HG03565 (cell line): Measurements from ENCODE around the gene LYZ.
A peak's percentile ranks its signal among the peaks of the same experiment; 100 is the strongest.

Experiments used
- ATAC-seq: cut with Tn5 transposase; IDR thresholded peaks from one replicate; pipeline ENCODE4 v1.9.1; 2021; ENCODE audit warnings: mild to moderate bottlenecking, moderate library complexity; ENCODE audit not compliant: unreplicated experiment

Gene LYZ

DNA sequence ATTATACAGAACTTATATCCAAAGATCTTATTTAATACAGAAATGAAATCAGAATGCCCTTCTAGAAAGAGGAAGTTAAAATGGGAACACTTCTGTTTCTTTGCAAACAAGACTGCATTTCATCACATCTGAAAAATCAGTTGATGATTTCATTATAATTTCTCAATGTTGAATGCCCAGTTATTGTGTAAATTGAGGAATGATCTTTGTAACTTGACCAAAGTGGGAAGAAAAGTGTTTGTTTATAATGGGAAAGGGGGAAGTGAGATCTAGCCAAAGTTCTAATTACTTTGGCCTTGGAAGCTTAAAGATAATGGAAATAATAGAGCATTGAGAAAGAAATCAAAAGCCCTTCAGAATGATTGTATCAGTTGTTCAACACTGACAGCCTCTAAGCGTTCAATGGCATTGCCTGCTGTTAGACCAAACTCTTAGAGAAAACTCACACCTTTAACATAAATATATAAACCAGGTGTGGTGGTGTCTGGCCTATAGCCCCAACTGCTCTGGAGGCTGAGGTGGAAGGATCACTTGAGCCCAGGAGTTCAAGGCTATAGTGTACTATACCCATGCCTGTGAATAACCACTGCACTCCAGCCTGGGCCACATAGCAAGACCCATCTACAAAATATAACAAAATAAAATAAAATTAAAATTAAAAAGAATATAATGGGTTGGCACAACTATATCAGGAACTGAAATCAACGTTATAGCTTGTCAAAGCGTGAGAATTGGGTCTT, 9.9 kb upstream of the LYZ start:
- no peak for ATAC-seq

DNA sequence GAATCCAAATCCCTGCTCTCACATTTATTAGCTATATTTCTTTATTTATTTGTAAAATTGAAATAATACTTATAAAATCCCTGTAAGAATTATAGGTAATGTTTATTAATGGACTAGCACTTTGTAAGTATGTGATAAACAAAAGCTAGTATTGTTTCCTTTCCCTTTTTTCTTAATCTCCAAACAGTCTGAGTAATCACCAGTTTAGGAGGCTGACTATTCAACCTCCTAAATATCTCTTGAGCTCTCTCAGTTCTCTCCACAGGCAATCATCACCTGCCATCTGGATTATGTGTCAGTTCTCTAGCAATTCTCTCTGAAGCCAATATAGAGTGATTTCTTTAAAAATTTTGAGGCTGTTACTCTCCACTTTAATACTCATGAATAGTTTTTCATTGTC, 9.2 kb upstream of the LYZ start:
- ATAC-seq, result no peak

DNA sequence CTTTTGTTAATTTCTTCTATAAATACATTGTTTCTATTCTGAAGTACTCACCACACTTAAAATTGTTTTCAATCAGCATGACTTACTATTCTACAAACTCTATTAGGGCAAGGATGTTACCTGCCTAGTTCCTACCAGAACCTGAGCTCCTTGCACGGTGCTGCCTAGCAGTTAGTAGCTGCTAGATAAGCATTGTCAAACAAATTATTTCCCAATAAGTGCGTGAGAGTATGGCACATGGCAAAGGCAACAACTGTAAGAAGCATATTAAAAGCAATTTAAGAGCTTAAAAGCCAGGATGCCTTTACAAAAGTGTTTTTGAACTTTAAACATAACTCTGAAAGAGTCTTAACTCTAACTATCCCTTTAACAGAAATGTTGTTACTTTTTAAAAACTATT, 8.2 kb upstream of the LYZ start:
- ATAC-seq, result no peak

DNA sequence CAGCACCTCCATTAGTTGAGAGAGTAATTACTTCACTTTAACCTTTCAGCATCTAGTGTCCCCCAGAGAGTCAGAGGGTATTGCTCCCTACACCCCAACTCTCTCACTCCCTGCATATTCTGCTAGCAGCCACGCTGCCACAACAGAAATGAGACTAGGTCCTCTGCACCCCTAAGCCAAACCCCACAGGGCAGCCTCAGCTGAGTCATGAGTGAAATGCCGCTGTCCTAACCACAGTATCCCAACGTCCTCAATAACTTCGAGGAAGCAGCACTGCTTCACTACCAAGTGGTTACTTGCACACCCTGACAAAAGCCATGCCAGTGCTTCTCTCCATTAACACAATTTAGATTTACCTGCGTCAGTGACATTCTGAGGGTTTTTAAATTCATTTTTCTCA, 6.9 kb upstream of the LYZ start:
- no peak for ATAC-seq

DNA sequence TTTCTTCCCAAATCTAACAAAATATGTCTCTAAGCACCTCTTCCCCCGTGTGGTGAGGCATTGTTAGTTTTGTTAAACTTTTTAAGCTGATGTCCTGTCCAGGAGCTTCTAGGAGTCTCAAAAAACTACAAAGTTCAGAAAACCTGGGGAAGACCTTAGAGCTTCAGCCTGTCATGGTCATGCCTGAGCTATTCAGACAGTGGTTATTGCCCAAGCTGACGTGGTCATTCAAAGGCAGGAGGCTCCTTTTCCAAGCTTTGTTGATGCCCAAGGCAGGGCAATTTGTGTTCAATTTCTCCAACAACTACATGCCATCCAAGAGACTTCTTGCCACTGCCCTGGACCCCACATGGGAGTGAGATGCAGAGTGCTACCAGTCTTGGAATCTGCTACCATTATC, 5.8 kb upstream of the LYZ start:
- no peak for ATAC-seq

DNA sequence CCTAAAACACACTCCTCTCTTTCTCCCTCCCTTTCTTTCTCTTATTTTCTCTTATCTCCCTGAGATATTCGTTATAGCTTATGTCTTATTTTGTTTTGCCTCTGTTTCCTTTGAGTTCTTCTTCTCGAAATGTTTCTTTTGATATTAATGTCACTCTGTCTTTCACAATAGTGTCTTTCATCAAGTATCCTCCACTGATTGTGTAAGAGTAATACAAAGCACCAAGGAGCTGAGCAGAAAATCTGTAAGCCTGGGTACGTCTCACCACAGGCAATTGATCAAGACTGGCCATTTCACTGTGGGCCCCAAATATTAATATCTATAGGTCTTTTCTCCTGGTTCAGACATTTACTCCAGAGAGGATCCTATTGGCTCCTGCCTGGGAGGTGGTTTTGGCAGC, 4.8 kb upstream of the LYZ start:
- no peak for ATAC-seq

DNA sequence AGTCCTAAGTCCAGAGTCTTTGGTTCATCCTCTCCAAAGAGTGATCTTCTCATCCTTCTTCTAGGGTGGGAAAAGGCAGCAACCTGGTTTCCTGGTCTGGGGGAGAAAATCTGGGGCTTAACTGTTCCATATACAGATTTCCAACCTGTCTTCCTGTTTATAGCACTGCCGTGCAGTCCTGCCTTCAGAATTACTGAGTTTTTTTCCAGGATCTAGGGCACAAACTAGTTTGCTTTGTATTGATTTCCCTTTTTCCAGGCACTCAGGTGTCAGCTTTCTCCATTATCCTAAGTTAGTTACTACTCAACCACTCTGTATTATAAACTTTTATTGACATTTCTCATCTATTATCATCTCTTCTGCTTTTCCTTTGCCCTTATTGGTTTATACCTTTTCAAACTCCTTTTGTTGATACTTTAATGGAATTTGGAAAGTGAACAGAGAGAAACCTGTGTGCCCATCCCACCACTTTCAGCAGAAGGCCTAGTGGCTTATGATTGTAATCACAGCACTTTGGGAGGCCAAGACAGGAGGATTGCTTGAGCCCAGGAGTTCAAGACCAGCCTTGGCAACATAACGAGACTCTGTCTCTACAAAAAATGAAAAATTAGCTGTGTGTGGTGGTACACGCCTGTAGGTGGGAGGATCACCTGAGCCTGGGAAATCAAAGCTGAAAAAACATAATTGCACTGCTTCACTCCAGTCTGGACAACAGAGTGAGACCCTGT, 4.1 kb upstream of the LYZ start:
- ATAC-seq, result no peak

DNA sequence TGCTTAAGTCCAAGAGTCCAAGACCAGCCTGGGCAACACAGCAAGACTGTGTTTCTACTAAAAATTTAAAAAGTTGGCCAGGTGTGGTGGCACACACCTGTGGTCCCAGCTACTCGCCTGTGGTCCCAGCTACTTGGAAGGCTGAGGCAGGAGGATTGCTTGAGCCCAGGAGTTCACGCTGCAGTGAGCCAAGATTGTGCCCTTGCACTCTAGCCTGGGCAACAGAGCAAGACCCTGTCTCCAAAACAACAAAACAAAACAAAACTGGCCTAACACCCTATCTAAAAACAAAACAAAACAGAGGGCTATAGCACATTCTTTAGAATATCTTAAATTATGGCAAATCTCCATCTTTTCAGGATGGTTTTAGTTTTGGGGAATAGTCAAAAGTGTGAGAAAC, 3.1 kb upstream of the LYZ start:
- ATAC-seq, result no peak

DNA sequence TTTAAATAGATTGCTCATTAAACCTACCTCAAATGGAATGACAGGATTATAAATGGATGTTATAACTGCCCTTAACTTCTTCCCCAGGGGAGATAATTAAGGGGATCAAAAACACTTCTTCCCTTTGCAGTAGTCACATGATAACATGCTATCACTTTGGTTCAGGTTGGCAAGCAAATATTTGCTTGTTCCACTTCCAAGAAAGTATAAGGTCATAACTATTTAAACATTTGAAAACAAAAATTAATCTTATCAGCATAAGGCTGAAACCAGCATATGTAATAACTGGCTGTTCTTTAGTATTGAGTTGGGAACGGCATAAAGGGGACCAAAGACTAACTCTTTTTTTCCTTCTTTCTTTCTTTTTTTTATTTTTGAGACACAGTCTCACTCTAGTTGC, 2.4 kb upstream of the LYZ start:
- no peak for ATAC-seq

DNA sequence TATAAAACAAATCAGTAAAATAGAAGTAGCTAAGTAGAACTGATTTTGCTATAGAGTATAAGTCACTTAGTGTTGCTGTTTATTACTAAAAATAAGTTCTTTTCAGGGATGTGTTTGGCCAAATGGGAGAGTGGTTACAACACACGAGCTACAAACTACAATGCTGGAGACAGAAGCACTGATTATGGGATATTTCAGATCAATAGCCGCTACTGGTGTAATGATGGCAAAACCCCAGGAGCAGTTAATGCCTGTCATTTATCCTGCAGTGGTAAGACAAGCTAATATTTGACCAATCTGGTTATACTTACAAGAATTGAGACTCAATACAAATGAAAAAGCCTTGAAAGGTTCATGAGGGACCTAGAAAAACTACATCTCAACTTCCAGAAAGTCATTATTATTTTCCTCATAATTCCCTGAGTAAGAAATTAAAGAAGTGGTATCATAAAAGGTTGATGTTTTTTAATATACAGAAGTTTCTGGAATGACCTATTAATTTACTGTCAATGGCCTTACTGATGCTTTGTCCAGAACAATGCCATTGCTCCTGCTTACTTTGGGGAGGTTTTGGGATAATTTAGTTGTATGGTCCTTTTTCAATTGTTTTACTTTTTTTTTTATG, 1.9 kb downstream of the LYZ start:
- ATAC-seq, result no peak

DNA sequence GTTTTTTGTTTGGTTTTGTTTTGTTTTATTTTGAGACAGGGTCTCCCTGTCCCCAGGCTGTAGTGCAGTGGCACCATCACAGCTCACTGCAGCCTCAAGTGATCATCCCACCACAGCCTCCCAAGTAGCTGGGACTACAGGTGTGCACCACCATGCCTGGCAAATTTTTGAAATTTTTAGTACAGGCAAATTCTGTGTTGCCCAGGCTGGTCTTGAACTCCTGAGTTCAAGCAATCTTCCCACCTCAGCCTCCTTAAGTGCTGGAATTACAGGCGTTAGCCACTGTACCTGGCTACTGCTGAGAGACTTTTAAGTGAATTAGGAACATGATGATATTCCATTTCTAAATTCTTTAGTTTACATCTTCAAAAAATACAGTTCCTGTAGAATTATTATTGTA, 2.6 kb downstream of the LYZ start:
- ATAC-seq, result no peak

DNA sequence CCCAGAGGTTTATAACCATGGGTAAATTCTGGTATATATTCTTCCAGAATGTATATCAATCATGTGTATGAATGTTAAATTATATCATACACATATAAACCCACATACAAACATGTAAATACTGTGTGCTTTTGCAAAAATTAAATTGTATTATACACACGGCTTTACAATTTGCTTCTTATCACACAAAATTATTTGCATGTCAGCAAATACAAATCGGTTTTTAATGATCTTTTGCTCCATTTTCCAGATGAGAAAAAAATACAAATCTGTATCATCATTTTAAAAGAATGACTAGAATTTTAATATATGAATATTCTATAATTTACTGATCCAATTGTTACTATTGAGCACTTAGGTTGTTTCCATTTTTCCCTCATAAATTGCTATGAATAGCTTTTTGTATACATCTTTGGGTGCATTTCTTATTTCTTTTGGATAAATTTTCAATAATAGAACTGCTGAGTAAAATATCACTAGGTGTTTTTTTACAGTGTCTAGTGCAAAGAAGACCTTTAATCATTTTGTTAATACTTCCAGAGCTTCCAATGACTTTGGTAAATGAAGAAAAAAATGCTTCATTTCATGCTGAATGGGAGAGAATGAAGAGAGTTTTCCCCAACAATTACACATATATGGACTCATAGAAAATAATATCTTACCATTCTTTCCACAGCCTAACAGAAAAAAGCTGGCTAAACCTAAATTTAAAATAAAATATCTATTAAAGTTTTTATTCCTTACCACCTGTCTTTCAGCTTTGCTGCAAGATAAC, 3.5 kb downstream of the LYZ start:
- ATAC-seq, result no peak

DNA sequence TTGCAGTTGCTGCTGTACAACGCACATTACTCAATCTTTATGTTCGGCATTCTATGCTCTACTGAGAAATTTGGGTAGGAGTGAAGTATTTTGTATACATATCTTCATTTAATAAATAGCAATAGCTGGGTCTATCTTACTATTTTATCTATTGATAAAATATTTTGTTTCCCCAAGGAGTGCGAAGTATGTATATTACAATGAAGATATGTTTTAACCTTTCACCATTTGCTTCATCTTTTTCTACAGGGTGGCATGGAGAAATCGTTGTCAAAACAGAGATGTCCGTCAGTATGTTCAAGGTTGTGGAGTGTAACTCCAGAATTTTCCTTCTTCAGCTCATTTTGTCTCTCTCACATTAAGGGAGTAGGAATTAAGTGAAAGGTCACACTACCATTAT, 4.7 kb downstream of the LYZ start:
- no peak for ATAC-seq

DNA sequence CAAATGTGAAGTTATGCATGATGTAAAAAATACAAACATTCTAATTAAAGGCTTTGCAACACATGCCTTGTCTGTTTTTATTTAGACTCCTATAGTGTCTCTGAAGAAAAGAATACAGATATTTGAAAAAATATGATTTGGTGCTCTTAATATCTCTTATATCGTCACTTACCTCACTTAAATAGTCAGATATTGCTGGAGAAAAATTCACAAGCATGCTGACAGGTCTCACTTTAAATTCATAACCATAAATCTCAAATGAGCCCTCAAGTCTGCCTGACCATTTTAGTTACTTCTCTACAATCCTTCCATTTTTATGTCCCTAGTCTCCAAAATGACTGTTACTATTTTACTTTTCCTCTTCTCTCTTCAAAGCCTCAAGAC, 6.0 kb downstream of the LYZ start:
- no peak for ATAC-seq

DNA sequence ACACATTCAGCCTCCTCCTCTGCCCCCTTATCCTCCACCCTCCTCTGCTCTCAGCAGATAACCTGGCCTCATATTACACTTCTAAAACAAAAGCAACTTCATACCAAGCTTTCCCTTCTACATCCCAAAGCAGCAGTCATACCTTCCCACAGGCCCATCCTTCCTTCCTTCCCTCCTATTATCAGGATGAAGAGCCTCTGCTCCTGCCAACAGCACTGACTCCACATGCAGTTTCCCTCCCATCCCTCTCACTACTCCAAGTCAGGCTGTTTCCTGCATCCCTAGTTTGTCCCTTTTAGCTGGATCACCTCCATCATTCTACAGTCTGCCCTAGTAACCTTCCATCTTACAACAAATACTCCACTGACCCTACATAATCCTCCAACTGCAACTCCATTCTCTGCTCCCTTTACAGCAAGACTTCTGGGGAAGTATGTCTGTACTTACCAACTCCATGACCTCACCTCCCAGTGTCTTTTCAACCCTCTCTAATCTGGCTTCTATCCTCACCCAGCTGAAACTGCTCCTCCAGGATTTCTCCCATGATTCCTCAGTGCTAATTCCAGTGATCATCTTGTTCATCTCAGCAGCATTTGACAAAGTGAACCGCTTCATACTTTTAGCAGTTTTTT, 6.5 kb downstream of the LYZ start:
- no peak for ATAC-seq

DNA sequence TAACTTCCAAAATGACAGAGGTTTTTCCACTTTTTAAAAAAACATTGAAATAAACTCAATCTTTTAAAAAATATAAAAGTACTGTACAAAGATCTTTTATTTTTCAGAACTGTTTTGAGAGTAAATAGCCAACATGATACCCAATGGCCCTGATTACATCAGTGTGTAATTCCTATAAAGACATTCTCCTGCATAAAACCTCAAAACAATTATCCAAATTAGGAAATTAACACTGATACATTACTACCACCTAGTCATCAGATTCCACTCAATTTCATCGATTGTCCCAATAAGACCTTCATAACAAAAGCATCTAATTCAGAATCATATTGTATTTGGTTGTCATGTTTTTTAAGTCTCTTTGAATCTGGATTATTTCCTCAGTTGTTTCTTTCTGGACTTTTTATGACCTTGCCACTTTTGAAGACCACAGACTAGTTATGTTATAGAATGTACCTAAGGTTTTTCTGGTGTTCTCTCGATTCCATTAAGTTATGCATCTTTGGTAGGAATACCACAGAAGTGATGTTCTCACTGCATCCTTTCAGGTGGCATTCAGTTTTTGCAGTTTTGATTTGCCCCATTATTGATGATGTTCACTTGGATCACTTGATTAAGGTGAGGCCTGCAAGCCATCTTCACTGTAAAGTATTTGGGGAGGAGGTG, 7.3 kb downstream of the LYZ start:
- no peak for ATAC-seq

DNA sequence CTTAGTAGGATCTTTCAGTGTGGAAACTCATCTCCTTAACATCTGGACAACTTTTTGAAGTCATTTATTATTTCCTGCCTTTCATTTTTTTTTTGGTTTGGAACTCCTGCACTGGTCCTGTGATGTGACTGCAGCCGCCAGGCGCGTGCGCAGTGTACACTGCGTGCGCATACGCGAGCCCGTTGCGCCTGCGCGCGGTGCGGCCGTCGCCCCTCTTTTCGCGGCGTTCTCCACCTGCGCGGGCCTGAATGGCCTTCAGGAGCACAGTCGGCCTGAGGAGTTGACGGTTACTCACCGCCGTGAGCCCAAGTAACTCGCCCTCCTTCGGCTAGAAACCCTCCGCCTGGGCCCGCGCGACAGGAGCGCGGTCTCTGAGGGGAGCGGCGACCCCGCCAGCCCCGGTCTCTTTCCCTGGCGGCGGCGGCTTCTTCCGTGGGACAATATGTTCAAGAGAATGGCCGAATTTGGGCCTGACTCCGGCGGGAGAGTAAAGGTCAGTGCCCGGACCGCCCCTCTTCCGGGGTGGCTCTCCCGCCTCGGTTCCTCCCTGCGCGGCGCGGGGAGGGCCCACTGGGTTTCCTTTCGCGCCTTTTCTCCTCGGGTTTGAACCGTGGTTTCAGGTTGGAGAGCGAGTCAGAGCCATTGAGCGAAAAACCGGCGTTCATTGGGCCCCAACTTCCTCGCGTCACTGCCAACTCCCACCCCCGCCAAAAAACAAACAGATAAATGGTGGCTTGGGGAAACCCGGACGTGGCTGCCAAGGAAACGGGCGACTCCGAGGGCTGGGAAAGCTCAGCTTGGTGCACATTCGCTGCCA, 11.6 kb downstream of the LYZ start, which contains the start of gene YEATS4:
Gene YEATS4, plus strand, starts transcription at position 213 of the 817 bp plus-strand sequence. Its CDS starts 230 bp downstream, at position 443.
- peak; percentile 76 for ATAC-seq

DNA sequence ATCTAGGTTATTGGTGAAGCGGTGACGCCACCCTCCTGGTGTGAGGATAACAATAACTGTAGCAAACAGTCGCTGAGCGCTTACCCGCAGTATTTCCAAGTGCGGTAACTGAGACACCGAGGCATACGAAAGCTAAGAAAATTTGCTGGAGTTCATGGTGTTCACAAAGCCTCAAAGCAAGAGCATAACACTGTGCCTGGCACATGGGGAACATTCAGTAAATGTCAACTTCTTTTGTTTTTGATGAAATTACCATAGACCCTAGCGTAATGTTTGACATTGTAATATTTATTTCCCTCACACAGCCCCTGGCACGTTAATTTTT, 12.1 kb downstream of the LYZ start:
- ATAC-seq, result no peak

DNA sequence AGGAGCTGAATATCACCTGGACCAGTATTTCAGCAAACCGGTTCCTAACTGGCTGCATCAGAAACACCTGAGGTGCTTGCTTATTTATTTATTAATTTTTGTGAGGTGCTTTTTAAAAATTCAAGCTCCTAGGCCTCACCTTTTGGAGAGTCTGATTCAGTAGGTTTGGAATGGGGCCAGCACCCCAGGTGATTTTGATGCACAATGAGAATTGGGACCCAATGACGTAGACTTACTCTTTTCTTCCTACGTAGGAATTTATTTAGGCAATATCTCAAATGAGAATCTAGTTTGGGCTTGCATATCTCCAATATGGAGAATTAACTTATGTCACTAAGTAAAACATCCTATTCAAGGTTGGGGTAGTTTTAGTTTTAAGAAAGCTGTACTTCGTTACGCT, 18.6 kb downstream of the LYZ start:
- ATAC-seq, result no peak

DNA sequence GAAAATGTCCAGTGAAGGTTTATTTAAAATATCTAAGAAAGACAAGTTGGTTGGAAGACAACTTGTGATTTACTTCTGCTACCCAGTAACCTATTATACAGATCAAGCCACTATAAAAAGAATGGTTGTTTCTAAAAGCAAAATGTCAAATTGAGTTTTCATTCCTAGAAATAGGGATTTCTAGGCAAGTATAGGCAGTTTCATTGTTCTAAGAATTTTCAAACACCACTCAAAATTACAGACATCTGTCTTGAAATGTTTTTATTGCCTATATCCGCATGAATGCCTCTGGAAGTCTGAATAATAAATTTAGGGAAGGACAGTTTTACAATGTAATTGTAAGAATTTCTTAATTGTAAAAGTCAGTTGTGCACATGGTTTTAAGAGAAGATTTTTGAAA, 20.0 kb downstream of the LYZ start:
- no peak for ATAC-seq
